HG03565 (cell line): ENCODE results near the gene KIF3B.

Experiments
- ATAC-seq: cut with Tn5 transposase; IDR thresholded peaks from one replicate; pipeline ENCODE4 v1.9.1; 2021; ENCODE audit warnings: mild to moderate bottlenecking, moderate library complexity; ENCODE audit not compliant: unreplicated experiment

The KIF3B gene

GRCh38 chr20:32277361-32278198, at the start of gene KIF3B:
KIF3B (plus strand) TSS chr20:32277651; CDS start chr20:32309778, 32,127 bp downstream.
- ATAC-seq: peak; percentile 50

DNA sequence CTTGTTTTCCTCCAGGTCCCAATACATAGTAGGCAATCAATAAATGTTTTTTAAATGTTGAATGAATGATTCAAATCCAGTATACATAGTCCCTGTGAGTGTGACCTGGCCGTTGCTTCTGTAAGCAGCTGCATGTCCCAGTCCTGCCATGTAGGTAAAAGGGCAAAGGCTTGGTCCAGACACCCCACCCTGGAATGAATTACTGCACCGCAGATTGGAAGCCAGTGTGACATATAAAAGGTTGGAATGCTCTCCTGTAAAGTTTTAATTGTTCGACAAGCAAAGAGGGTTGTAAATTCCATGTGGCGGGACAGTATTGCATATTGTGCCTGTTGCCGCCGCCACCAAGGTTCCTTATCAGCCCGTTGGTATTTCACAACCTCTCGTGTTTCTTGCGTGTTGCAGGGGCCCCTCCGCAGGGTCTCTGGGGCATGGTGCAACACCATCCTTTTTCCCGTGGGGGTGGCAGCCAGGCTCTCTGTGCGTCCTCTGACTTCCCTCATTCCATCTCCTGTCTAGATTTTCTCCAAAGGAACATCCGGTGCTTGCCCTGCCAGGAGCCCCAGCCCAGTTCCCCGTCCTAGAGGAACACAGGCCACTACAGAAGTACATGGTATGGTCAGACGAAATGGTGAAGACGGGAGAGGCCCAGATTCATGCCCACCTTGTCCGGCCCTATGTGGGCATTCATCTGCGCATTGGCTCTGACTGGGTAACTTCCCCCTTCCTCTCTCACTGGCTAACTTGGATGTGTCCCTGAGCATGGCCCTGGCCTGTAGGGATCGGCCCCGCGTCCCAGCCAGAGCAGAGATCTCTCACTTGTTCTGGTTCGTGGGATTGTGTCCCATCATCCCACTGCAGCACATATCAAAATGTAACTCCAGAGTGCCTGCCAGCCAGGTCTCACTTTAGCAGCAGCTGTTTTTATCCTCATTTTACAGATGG, 49.4 kb upstream of the KIF3B start:
- no peak for ATAC-seq

- no peak for ATAC-seq
Observed at GRCh38 chr20:32229251-32229747, 48.2 kb upstream of the KIF3B start.

DNA sequence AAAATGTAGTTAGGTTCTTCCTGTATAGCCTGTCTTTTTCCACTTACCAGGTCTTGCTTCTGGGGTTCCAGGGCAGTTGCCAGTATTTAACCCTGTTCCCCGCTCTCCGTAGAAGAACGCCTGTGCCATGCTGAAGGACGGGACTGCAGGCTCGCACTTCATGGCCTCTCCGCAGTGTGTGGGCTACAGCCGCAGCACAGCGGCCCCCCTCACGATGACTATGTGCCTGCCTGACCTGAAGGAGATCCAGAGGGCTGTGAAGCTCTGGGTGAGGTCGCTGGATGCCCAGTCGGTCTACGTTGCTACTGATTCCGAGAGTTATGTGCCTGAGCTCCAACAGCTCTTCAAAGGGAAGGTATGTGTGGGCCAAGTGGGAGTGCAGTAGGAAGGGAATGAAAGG, 46.7 kb upstream of the KIF3B start:
- no peak for ATAC-seq

DNA sequence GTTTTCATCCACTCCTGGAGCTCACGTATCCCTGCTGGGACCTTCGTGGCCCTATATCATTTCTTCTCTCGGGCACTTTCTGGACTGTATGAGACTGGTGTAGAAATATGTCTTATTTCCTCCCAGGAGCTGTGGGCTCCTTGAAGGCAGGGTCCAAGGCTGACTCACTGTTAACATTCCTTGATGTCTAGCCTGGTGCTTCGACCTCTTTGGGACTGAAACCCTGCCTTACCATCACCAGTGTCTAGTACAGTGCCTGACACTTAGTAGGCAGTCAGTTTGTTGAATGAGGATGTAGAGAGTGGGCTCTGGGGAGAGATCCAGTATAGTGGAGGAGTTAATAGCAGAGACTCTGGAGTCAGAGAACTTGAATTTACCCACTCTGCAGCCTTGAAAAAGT, 46.2 kb upstream of the KIF3B start:
- no peak for ATAC-seq

GRCh38 chr20:32231847-32232246, 45.6 kb upstream of the KIF3B start:
- no peak for ATAC-seq

GRCh38 chr20:32232326-32232886, 45.0 kb upstream of the KIF3B start:
- ATAC-seq: no peak

DNA sequence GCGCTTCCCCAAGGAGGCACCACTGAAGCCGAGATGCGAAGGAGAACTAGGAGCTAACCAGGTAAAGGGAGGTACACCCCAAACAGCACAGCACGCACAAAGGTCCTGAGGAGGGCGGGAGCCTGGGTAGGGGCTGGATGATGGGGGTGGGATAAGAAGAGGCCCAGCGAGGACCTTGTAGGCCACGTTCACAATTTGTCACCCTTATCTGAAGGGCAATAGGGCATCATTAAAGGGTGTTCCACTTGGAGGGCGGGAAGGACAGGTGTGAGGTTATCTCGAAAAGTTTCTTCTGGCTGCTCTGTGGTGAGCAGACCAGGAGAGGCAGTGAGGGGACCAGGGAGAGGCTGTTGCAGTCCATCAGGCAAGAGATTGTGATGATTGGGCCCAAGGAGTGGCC, 44.2 kb upstream of the KIF3B start:
- ATAC-seq: no peak

DNA sequence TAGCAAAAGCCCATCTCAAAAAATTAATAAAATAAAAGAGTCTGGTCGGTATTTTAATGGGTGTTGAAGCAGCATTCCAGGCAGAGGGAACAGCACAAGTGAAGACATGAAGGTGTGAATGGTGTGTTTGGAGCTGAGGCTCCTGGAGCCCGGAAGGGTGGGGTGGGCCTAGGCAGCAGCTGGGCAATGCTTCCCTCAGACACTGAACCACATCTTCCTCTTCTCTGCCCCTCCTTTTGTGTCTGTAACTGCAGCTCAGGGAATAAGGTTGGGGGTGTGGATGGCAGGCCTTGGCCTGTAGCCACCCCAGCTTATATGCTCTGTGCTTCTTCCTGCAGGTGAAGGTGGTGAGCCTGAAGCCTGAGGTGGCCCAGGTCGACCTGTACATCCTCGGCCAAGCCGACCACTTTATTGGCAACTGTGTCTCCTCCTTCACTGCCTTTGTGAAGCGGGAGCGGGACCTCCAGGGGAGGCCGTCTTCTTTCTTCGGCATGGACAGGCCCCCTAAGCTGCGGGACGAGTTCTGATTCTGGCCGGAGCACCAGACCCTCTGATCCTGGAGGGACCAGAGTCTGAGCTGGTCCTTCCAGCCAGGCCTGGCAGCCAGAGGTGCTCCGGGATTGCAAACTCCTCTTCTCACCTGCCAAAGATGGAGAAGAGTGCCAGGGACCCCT, 43.2 kb upstream of the KIF3B start:
- ATAC-seq: no peak

GRCh38 chr20:32235331-32236047, 42.0 kb upstream of the KIF3B start:
- ATAC-seq: no peak

GRCh38 chr20:32236048-32236533, 41.4 kb upstream of the KIF3B start:
- ATAC-seq: no peak

- ATAC-seq: no peak
Observed at GRCh38 chr20:32236819-32237218, 40.6 kb upstream of the KIF3B start.

GRCh38 chr20:32237419-32237818, 40.0 kb upstream of the KIF3B start:
- no peak for ATAC-seq

- no peak for ATAC-seq
Observed at GRCh38 chr20:32238483-32239425, 38.7 kb upstream of the KIF3B start.

DNA sequence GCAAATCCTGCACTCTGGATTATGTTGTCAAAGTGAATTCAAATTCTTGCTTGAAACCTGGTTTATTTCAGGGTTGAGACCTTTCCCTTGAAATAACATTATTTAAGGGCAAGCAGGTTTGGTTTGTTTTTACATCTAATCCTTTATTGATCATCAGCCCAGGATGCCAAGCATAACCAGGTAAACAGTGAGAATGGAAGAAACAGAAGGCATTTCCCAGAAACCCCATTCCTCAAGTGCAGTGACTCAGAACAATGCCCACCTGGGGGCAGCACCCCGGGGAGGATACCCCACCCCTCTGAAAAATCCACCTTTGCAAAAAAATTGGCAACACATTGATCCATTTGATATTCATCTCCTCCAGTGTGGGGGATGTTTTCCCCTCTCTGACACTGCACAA, 37.2 kb upstream of the KIF3B start:
- no peak for ATAC-seq

GRCh38 chr20:32241807-32242206, 35.6 kb upstream of the KIF3B start:
- ATAC-seq: no peak

- ATAC-seq: no peak
Observed at GRCh38 chr20:32244150-32244823, 33.2 kb upstream of the KIF3B start.

DNA sequence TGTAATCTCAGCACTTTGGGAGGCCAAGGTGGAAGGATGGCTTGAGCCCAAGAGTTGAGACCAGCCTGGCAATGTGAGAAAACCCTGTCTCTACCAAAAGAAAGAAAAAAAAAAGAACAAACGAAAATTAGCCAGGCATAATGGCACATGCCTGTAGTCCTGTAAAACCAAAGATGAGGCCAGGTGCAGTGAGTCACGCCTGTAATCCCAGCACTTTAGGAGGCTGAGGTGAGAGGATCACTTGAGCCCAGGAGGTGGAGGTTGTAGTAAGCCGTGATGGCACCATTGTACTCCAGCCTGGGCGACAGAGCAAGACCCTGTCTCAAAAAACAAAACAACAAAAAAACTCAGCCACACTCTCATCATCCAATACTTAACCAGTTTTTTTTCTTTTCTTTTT, 32.5 kb upstream of the KIF3B start:
- ATAC-seq: no peak
